Fibroblast of peridontal ligament (primary cell): ENCODE data around the gene SNTG2.

Experiments
- DNase-seq: peaks from one replicate; pipeline ENCODE4 v3.0.0-alpha.2; 2010; ENCODE audit errors: extremely low read depth

The SNTG2 gene

GRCh38 chr2:1283020-1283801 is 332.6 kb downstream of the SNTG2 start:
- no peak for DNase-seq

- no peak for DNase-seq
These were observed 333.2 kb downstream of the SNTG2 start for GRCh38 chr2:1283871-1284270.

- DNase-seq, result no peak
These were observed 336.3 kb downstream of the SNTG2 start for GRCh38 chr2:1286929-1287328.

- no peak for DNase-seq
These were observed 336.8 kb downstream of the SNTG2 start for GRCh38 chr2:1287427-1287826.

- DNase-seq, result no peak
These were observed 344.3 kb downstream of the SNTG2 start for GRCh38 chr2:1294900-1295299.

GRCh38 chr2:1295740-1296139 is 345.1 kb downstream of the SNTG2 start:
- no peak for DNase-seq

GRCh38 chr2:1297372-1298159 is 346.9 kb downstream of the SNTG2 start:
- no peak for DNase-seq

GRCh38 chr2:1299043-1299442 is 348.4 kb downstream of the SNTG2 start:
- no peak for DNase-seq

- no peak for DNase-seq
These were observed 349.6 kb downstream of the SNTG2 start for GRCh38 chr2:1300284-1300683.

GRCh38 chr2:1301056-1301455 is 350.4 kb downstream of the SNTG2 start:
- DNase-seq, result no peak

GRCh38 chr2:1305342-1306013 is 354.8 kb downstream of the SNTG2 start:
- DNase-seq, result no peak

- no peak for DNase-seq
These were observed 355.5 kb downstream of the SNTG2 start for GRCh38 chr2:1306014-1306686.

GRCh38 chr2:1306687-1307516 is 356.3 kb downstream of the SNTG2 start:
- no peak for DNase-seq

GRCh38 chr2:1307670-1308069 is 357.0 kb downstream of the SNTG2 start:
- DNase-seq, result no peak

GRCh38 chr2:1308678-1309077 is 358.0 kb downstream of the SNTG2 start:
- no peak for DNase-seq

- no peak for DNase-seq
These were observed 358.9 kb downstream of the SNTG2 start for GRCh38 chr2:1309507-1309906.

- no peak for DNase-seq
These were observed 359.6 kb downstream of the SNTG2 start for GRCh38 chr2:1310202-1310601.

GRCh38 chr2:1310866-1311265 is 360.2 kb downstream of the SNTG2 start:
- no peak for DNase-seq

- DNase-seq, result no peak
These were observed 362.7 kb downstream of the SNTG2 start for GRCh38 chr2:1313240-1313924.

- no peak for DNase-seq
These were observed 363.6 kb downstream of the SNTG2 start for GRCh38 chr2:1314254-1314653.
